ENCODE results near the gene EIF6. TPM values are rescaled to one million over a fixed set of nuclear protein-coding genes. Genes with fewer than 3 reads are reported as not detected.

Gene EIF6
- total and polyA plus RNA-seq, 2 donors (not counting 3 experiments of a cell fraction or from before 2014, with no cell fraction given): 153 to 286 TPM

GRCh38 chr20:35311409-35311808 lies 26.8 kb upstream of the EIF6 start:
- POLR2A ChIA-PET: no interaction called here

GRCh38 chr20:35307666-35308653 lies 23.4 kb upstream of the EIF6 start:
- TF ChIP-seq CTCF (IDR thresholded peaks at IDR 0.05; ENCODE audit: extremely low read depth in 1 of 2, insufficient read depth in 1 of 2, low read depth in 1 of 2, low read length in 2 of 2) (no peak), MAX (IDR thresholded peaks at IDR 0.05; ENCODE audit: insufficient read depth, insufficient read length) (no peak), GATA2 (IDR thresholded peaks at IDR 0.05; ENCODE audit: insufficient read depth, insufficient read length, low read depth, low read length) (no peak), POLR2A (IDR thresholded peaks at IDR 0.05; ENCODE audit: low read depth, low read length) (no peak), MYC (IDR thresholded peaks at IDR 0.05; ENCODE audit: low read depth, low read length) (peak; percentile 68), JUN (IDR thresholded peaks at IDR 0.05; ENCODE audit: borderline replicate concordance, insufficient read depth, insufficient read length, low read depth) (peak; percentile 36), EZH2 (IDR thresholded peaks at IDR 0.05; ENCODE audit: borderline replicate concordance, low read depth, low read length, severe bottlenecking) (no peak), FOS (IDR thresholded peaks at IDR 0.05; ENCODE audit: borderline replicate concordance, insufficient read depth, low read length) (peak; percentile 85), POLR2AphosphoS5 (IDR thresholded peaks at IDR 0.05; ENCODE audit: insufficient read depth, low read depth, low read length) (peak; percentile 57)
- Histone ChIP-seq H3K27ac (ENCODE audit: insufficient read depth, low read depth, low read length) (peak overlapping the region; percentile 70), H3K9ac (replicated peaks; ENCODE audit: extremely low read depth, insufficient read depth, low read length) (no peak overlapping the region), H3K27me3 (ENCODE audit: control insufficient read depth in 2 of 2, insufficient read depth in 2 of 2, low read length in 2 of 2) (no peaks in the 10 kb centered on the region), H3K79me2 (ENCODE audit: control insufficient read depth, insufficient read depth, low read length) (no peaks in the 10 kb centered on the region), H4K20me1 (replicated peaks; ENCODE audit: control insufficient read depth, extremely low read depth, insufficient read depth, low read length) (no peaks in the 10 kb centered on the region), H3K9me1 (replicated peaks; ENCODE audit: control insufficient read depth, extremely low read depth, insufficient read depth, low read length) (no peaks in the 10 kb centered on the region), H3K36me3 (ENCODE audit: control insufficient read depth in 2 of 2, extremely low read depth in 1 of 2, insufficient read depth in 2 of 2, low read length in 2 of 2) (no peaks in the 10 kb centered on the region), H3K4me1 (ENCODE audit: control insufficient read depth, extremely low read depth, insufficient read depth, low read length) (peaks cover 79% of the 10 kb centered on the region), H3K4me2 (ENCODE audit: insufficient read depth, low read length) (peak overlapping the region; percentile 2), H2AFZ (ENCODE audit: low read depth, low read length) (peak overlapping the region; percentile 0), H3K9me3 (replicated peaks; ENCODE audit: control insufficient read depth, insufficient read depth, low read length) (no peaks in the 10 kb centered on the region), H3K4me3 (replicated peaks in 1 of 3; ENCODE audit: insufficient read depth in 1 of 3, low read depth in 1 of 3, low read length in 3 of 3) (no peak overlapping the region)
- dilution Hi-C loops (cut with MboI; ENCODE audit: extremely low pct_ligation_motif_present, low sequenced_read_pairs) (no loop called here), intact Hi-C loops (cut with micrococcal nuclease) (loop anchor here (1.0 kb wide), 1 partner anchor 136 kb away; the partner anchor contains the start of gene PROCR)
- FAIRE-seq (peak; percentile 76), DNase-seq (ENCODE audit: low read depth, low spot score) (peak; percentile 71)
- BruUV-seq (replicated peaks): TSS peak; percentile 27
- POLR2A ChIA-PET: no interaction called here
- CTCF ChIA-PET: interaction anchor here (0.7 to 9.7 kb wide), 13 partner anchors 11 to 212 kb away, joined by 3 to 200 read pairs (median 4); partner anchors contain the start of genes EIF6, GDF5 and MMP24OS

More at GRCh38 chr20:35311409-35311808, 26.8 kb upstream of the EIF6 start:
- FAIRE-seq (peak; percentile 42), DNase-seq (ENCODE audit: low read depth, low spot score) (no peak)
- H3K27ac ChIP-seq (ENCODE audit: insufficient read depth, low read depth, low read length): peak overlapping the region; percentile 51
- peaks cover 0 to 2% of the 10 kb centered on the region in 2 experiments for H3K36me3 ChIP-seq (ENCODE audit: control insufficient read depth in 2 of 2, extremely low read depth in 1 of 2, insufficient read depth in 2 of 2, low read length in 2 of 2)
- peaks cover 54% of the 10 kb centered on the region for H3K4me1 ChIP-seq (ENCODE audit: control insufficient read depth, extremely low read depth, insufficient read depth, low read length)
- dilution Hi-C loops (cut with MboI; ENCODE audit: extremely low pct_ligation_motif_present, low sequenced_read_pairs) (no loop called here), intact Hi-C loops (cut with micrococcal nuclease) (no loop called here)
- H3K9me1 ChIP-seq (replicated peaks; ENCODE audit: control insufficient read depth, extremely low read depth, insufficient read depth, low read length): no peaks in the 10 kb centered on the region
- no peak overlapping the region for H3K9ac ChIP-seq (replicated peaks; ENCODE audit: extremely low read depth, insufficient read depth, low read length)
- peak overlapping the region; percentile 6 for H3K4me2 ChIP-seq (ENCODE audit: insufficient read depth, low read length)
- H3K79me2 ChIP-seq (ENCODE audit: control insufficient read depth, insufficient read depth, low read length): no peaks in the 10 kb centered on the region
- no peak overlapping the region for H2AFZ ChIP-seq (ENCODE audit: low read depth, low read length)
- no peaks in the 10 kb centered on the region for H3K9me3 ChIP-seq (replicated peaks; ENCODE audit: control insufficient read depth, insufficient read depth, low read length)
- TF ChIP-seq EZH2 (IDR thresholded peaks at IDR 0.05; ENCODE audit: borderline replicate concordance, low read depth, low read length, severe bottlenecking) (no peak), FOS (IDR thresholded peaks at IDR 0.05; ENCODE audit: borderline replicate concordance, insufficient read depth, low read length) (peak; percentile 31)
- no peak overlapping the region for H3K4me3 ChIP-seq (replicated peaks in 1 of 3; ENCODE audit: insufficient read depth in 1 of 3, low read depth in 1 of 3, low read length in 3 of 3)
- H4K20me1 ChIP-seq (replicated peaks; ENCODE audit: control insufficient read depth, extremely low read depth, insufficient read depth, low read length): no peaks in the 10 kb centered on the region
- no peaks in the 10 kb centered on the region for H3K27me3 ChIP-seq (ENCODE audit: control insufficient read depth in 2 of 2, insufficient read depth in 2 of 2, low read length in 2 of 2)
- CTCF ChIA-PET: interaction anchor here (1.9 kb wide), 1 partner anchor 8 kb away, joined by 9 read pairs; no protein-coding TSS in a partner anchor
- no TSS peak for BruUV-seq (replicated peaks)

Measured in endothelial cell of umbilical vein (primary cell).